GM23248 (cell line): ENCODE measurements around the gene AOPEP.

Experiments used
- EZH2 ChIP-seq: fragments of 200-600 bp; sonication (generic); IDR thresholded peaks from 2 replicates; pipeline ENCODE4 v1.6.1; 2018; ENCODE audit warnings: antibody characterized with exemption, mild to moderate bottlenecking; ENCODE audit not compliant: insufficient read depth, poor library complexity, severe bottlenecking
- EZH2phosphoT487 ChIP-seq: fragments of 200-600 bp; sonication (generic); IDR thresholded peaks from 2 replicates; pipeline ENCODE4 v1.6.1; 2018; ENCODE audit warnings: antibody characterized with exemption, moderate library complexity, mild to moderate bottlenecking, low read depth; ENCODE audit not compliant: insufficient read depth

DNA sequence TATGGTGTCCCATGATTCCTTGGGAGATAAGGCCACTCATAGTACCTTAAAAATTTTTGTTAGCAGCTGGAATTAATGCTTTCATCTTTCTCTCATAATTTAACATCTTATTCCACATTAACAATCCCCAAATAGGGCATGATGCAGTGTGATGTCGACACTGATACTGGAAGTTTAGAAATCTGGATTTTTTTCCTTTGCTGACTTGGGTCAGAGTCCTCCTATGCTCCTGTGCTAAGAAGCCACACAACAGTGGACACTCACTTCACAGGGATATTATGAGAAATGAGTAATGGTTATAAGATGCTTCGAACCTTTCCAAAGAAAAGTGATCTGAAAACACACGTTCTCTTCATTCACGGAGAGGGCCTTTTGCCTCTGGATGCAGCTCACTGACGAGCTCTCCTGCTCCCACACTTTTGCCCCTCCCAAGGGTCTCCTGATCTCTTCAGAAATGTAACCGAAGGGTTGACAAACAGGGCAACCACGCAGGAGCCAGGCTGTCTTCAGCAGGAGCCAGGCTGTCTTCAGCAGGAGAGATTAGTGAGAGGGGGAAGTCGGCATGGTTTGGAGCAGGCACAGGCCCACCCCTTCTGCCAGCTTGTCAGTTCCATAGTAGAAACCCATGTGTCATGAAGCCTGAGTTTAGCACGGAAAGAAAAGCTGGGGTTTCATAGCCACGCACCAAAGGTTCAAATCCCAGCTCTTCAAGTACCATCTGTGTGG is 247.8 kb downstream of the AOPEP start:
- TF ChIP-seq EZH2 (no peak), EZH2phosphoT487 (no peak)
